Smooth muscle cell (in vitro differentiated cells): ENCODE measurements around the gene E2F3. TPM values are rescaled to one million over a fixed set of nuclear protein-coding genes. Genes with fewer than 3 reads are reported as not detected.

Experiments
- DNase-seq: peaks from one replicate; lab custom pipeline; 2025; ENCODE audit not compliant: unreplicated experiment; lab: John Stamatoyannopoulos, UW
- H2AFZ ChIP-seq: fragments of 200-600 bp; sonication (generic); 2 replicates; pipeline ENCODE4 v1.6.0; 2016; ENCODE audit warnings: antibody characterized with exemption, low read depth, mild to moderate bottlenecking
- H3F3A ChIP-seq: fragments of 200-600 bp; sonication (generic); 2 replicates; pipeline ENCODE4 v1.6.0; 2017; ENCODE audit warnings: antibody characterized with exemption, low read depth
- H3K27ac ChIP-seq: fragments of 200-600 bp; sonication (generic); 2 replicates; pipeline ENCODE4 v1.5.1; 2016; ENCODE audit warnings: low read depth, mild to moderate bottlenecking
- H3K27me3 ChIP-seq: fragments of 200-600 bp; sonication (generic); 2 replicates; pipeline ENCODE4 v1.6.1; 2016; ENCODE audit warnings: low read depth, mild to moderate bottlenecking
- H3K36me3 ChIP-seq: fragments of 200-600 bp; sonication (generic); 2 replicates; pipeline ENCODE4 v1.5.1; 2016; ENCODE audit warnings: low read depth
- H3K4me1 ChIP-seq: fragments of 200-600 bp; sonication (generic); 2 replicates; pipeline ENCODE4 v1.5.1; 2016; ENCODE audit warnings: low read depth
- H3K4me2 ChIP-seq: fragments of 200-600 bp; sonication (generic); 2 replicates; pipeline ENCODE4 v1.6.0; 2016; ENCODE audit warnings: mild to moderate bottlenecking
- H3K4me3 ChIP-seq: fragments of 200-600 bp; sonication (generic); 2 replicates; pipeline ENCODE4 v1.5.1; 2016; ENCODE audit warnings: mild to moderate bottlenecking
- H3K79me2 ChIP-seq: fragments of 200-600 bp; sonication (generic); 2 replicates; pipeline ENCODE4 v1.6.0; 2016; ENCODE audit warnings: low read depth, mild to moderate bottlenecking
- H3K9ac ChIP-seq: fragments of 200-600 bp; sonication (generic); 2 replicates; pipeline ENCODE4 v1.6.0; 2016; ENCODE audit warnings: low read depth
- H3K9me3 ChIP-seq: fragments of 200-600 bp; sonication (generic); replicated peaks from 2 replicates; pipeline ENCODE4 v1.5.1; 2016; ENCODE audit warnings: low read depth
- H4K20me1 ChIP-seq: fragments of 200-600 bp; sonication (generic); 2 replicates; pipeline ENCODE4 v1.6.0; 2016; ENCODE audit warnings: low read depth
- CTCF ChIP-seq: fragments of 200-600 bp; sonication (generic); IDR thresholded peaks from 2 replicates; pipeline ENCODE4 v1.5.1; 2017; ENCODE audit warnings: borderline replicate concordance, mild to moderate bottlenecking, antibody characterized with exemption; ENCODE audit not compliant: insufficient read depth, poor library complexity, severe bottlenecking
- WGBS: methylation state at CpG from one replicate; pipeline ENCODE4 v1.1.7; 2016; ENCODE audit warnings: low lambda C conversion rate; 5-methylcytosine and 5-hydroxymethylcytosine counted together
- polyA plus RNA-seq: library from polyadenylated mRNA; unstranded; fragments of >200 nt; fragmentation: Nextera tagmentation; extraction: Ambion mirVana; gene quantifications from 2 replicates; pipeline ENCODE4 v1.2.1, GENCODE V29; 2016
- total RNA-seq: library from RNA; depleted of rRNA; stranded (reverse); fragments of >200 nt; gene quantifications from 2 replicates; pipeline ENCODE4 v1.2.3, GENCODE V29; 2014

E2F3 gene
- total and polyA plus RNA-seq, 2 experiments from 2014 or later = 7.9 to 12.6 TPM

- no peak overlapping the region for H3K4me2 ChIP-seq
- H3K79me2 ChIP-seq = no peaks in the 10 kb centered on the region
- H2AFZ ChIP-seq = no peak overlapping the region
- no peaks in the 10 kb centered on the region for H3F3A ChIP-seq
- no peak for TF ChIP-seq CTCF
- no peak overlapping the region for H3K27ac ChIP-seq
- no peaks in the 10 kb centered on the region for H4K20me1 ChIP-seq
- no peaks in the 10 kb centered on the region for H3K4me1 ChIP-seq
- H3K4me3 ChIP-seq = no peak overlapping the region
- H3K9ac ChIP-seq = no peak overlapping the region
- H3K9me3 ChIP-seq = no peaks in the 10 kb centered on the region
- WGBS = 90% methylated on average over 2 of the region's 2 CpGs
- H3K27me3 ChIP-seq = no peaks in the 10 kb centered on the region
- DNase-seq = no peak
- no peaks in the 10 kb centered on the region for H3K36me3 ChIP-seq
These were observed 31.3 kb upstream of the E2F3 start for GRCh38 chr6:20370393-20370792.

- H3K27me3 ChIP-seq = no peaks in the 10 kb centered on the region
- no peaks in the 10 kb centered on the region for H3K9me3 ChIP-seq
- H3K27ac ChIP-seq = no peak overlapping the region
- H3K9ac ChIP-seq = no peak overlapping the region
- TF ChIP-seq CTCF = no peak
- no peaks in the 10 kb centered on the region for H4K20me1 ChIP-seq
- H3K4me3 ChIP-seq = no peak overlapping the region
- no peaks in the 10 kb centered on the region for H3K36me3 ChIP-seq
- WGBS = 97% methylated on average over 4 of the region's 4 CpGs
- DNase-seq = no peak
- no peak overlapping the region for H3K4me2 ChIP-seq
- no peaks in the 10 kb centered on the region for H3K79me2 ChIP-seq
- H3K4me1 ChIP-seq = no peaks in the 10 kb centered on the region
- H2AFZ ChIP-seq = no peak overlapping the region
- no peaks in the 10 kb centered on the region for H3F3A ChIP-seq
These were observed 30.9 kb upstream of the E2F3 start for GRCh38 chr6:20370801-20371200.

DNA sequence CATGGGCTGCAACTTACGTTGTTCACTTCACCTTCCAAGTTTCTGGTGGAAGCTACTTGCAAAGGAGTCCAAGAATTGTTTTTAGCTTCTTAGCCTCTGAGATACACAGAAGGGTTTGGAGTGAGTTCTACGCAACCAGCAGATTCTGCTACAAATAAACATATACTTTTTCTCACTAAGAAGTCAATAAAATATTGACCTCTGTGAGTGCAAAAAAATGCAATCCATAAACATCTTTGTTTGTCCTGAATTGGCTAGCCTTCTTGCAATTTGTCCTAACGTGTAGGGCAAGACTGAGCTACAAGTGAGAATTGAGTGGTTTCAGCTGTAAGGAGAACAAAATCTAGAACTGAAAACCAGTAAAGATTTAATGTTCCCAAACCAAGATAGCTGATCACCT is 26.2 kb upstream of the E2F3 start:
- Histone ChIP-seq H3F3A (peaks cover 6% of the 10 kb centered on the region), H3K9ac (no peak overlapping the region), H3K36me3 (no peaks in the 10 kb centered on the region), H3K9me3 (no peaks in the 10 kb centered on the region), H3K27ac (no peak overlapping the region), H3K4me3 (no peak overlapping the region), H2AFZ (no peak overlapping the region), H3K79me2 (no peaks in the 10 kb centered on the region), H4K20me1 (no peaks in the 10 kb centered on the region), H3K27me3 (no peaks in the 10 kb centered on the region), H3K4me2 (no peak overlapping the region), H3K4me1 (no peaks in the 10 kb centered on the region)
- no peak for TF ChIP-seq CTCF
- no peak for DNase-seq
- WGBS = 94% methylated on average over 3 of the region's 3 CpGs

DNA sequence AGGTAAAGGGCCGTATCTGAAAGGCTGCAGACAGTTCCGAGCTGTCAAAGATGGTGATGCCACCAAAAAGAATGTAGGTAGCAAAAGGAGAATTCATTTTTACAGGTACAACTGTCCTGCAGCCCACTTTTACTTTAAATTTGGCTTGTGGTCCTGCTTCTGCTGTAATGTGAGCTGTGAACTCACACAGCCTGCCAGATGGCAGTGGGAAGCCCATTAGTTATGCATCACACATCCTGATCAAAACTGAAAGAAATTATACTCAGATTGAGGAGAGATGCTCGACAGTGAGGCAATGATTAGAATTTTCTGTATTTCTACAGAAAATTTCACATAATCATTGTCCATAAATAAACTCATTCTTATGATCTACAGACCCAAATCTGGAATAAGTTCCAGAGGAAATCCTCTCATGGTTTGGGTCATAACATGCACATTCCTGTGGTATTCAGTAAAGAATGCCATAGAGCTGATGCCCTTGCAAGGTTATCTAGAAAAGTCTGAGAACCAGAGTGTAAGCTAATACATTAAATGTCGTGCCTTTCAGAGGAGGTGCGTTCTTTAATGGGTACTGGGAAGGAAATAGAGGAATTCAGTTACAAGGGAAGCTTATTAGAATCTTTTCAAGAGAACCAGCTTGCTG is 23.9 kb upstream of the E2F3 start:
- H3K27me3 ChIP-seq = no peaks in the 10 kb centered on the region
- H3K27ac ChIP-seq = peak overlapping the region; percentile 34
- H3K9ac ChIP-seq = no peak overlapping the region
- H3K4me1 ChIP-seq = no peaks in the 10 kb centered on the region
- WGBS = 50% methylated on average over 5 of the region's 5 CpGs
- H4K20me1 ChIP-seq = no peaks in the 10 kb centered on the region
- peak overlapping the region; percentile 9 for H3K4me2 ChIP-seq
- H2AFZ ChIP-seq = no peak overlapping the region
- DNase-seq = no peak
- H3K79me2 ChIP-seq = no peaks in the 10 kb centered on the region
- no peaks in the 10 kb centered on the region for H3K9me3 ChIP-seq
- TF ChIP-seq CTCF = no peak
- no peak overlapping the region for H3K4me3 ChIP-seq
- H3K36me3 ChIP-seq = no peaks in the 10 kb centered on the region
- peaks cover 6% of the 10 kb centered on the region for H3F3A ChIP-seq
